AG10803 (cell line): ENCODE results near the gene VSTM2L.

Source experiments
- DNase-seq: peaks from one replicate; pipeline ENCODE4 v3.0.0; 2010; ENCODE audit warnings: low read depth
- H3K4me3 ChIP-seq: 2 replicates; pipeline ENCODE4 v1.5.1; 2011; ENCODE audit warnings: mild to moderate bottlenecking, low read length, control low read depth
- CTCF ChIP-seq: conservative IDR thresholded peaks from 2 replicates; pipeline ENCODE4 v1.5.1; 2011; ENCODE audit warnings: mild to moderate bottlenecking, low read length, control low read depth, inconsistent platforms

Gene VSTM2L

DNA sequence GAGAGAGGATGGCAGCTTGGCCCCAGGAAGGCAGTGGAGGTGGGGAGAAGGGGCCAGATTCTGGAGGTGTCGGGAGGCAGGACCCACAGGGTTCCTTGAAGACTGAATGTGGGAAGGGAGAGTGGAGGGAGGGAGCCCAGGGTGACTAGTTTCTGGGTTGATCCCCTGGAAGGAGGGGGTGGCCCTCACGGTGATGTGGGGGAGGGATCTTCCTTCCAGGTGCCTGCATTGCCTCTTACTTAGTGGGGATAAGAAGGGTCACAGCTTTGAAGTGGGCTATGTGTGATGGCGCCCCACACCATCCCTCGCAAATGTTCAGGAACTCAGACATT is 26.7 kb downstream of the VSTM2L start:
- TF ChIP-seq CTCF = no peak
- H3K4me3 ChIP-seq = no peak overlapping the region
- no peak for DNase-seq

DNA sequence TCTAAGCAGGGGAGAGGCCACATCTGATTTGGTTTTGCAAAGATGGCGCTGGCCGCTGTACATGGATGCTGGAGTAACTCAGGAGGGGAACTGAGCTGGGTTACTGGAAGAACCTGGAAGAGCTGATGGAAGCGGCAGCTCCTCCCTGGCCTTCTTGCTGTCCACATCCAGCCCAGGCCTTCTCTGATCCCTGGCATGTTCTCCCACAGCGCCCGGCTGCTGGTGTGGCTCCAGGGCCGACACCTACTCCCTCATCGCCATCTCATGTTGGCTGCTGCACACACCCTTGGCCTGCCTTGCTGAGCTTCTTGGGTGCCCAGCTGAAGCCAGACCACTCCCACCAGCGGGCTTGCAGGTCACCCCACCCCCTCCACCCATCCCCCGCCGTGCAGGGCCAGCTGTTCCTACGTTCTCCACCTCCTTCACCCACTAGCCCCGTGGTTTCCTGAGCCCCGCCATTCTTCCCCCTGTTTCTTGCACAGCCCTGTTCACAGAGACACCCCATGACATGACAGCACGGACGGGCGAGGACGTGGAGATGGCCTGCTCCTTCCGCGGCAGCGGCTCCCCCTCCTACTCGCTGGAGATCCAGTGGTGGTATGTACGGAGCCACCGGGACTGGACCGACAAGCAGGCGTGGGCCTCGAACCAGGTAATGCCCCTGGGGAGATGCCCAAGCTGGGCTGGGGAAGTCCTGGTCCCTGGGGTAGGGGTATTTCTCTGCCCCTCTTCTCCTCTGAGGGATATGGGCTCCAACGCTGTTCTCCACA is 28.4 kb downstream of the VSTM2L start:
- TF ChIP-seq CTCF = no peak

DNA sequence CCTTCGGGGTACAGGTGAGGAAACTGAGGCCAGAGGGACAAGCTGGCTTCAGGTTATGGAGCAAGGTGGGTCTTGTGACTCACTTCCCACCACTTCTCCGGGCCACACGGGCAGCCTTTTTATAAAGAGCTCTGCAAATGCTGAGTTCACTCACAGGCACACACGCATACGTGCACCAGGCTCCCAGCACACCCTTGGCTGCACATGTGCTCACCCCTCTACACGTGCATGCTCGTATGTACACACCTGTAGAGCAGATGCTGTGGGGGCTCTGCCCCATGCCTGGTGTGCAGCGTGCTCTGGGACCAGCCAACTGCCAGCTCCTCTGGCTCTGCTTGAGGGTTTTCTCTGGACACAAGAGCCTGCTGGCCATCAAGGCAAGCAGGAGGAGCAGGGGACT is 29.1 kb downstream of the VSTM2L start:
- no peak for DNase-seq
- no peak overlapping the region for H3K4me3 ChIP-seq
- no peak for TF ChIP-seq CTCF

More for the DNA sequence above, 28.4 kb downstream of the VSTM2L start:
- no peak overlapping the region for H3K4me3 ChIP-seq
- no peak for DNase-seq

DNA sequence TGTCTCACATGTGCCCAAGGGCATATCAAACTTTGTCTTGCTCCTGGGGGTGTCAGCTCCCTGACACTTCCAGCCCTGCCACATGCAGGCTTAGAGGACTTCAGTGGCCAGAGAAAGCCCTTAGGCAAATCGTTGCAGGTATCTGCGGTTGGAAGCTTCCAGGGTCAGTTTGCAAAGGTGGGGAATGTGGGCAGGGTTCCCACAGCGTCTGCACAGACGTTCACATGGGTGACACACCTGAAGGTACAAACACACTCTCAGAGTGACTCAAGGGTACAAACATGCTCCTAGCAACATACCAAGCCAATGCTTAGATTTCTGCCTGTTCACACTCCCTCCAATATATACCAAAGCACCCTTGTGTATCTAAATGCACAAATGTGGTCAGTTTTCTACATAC is 30.0 kb downstream of the VSTM2L start:
- no peak for TF ChIP-seq CTCF
- DNase-seq = no peak
- H3K4me3 ChIP-seq = no peak overlapping the region

DNA sequence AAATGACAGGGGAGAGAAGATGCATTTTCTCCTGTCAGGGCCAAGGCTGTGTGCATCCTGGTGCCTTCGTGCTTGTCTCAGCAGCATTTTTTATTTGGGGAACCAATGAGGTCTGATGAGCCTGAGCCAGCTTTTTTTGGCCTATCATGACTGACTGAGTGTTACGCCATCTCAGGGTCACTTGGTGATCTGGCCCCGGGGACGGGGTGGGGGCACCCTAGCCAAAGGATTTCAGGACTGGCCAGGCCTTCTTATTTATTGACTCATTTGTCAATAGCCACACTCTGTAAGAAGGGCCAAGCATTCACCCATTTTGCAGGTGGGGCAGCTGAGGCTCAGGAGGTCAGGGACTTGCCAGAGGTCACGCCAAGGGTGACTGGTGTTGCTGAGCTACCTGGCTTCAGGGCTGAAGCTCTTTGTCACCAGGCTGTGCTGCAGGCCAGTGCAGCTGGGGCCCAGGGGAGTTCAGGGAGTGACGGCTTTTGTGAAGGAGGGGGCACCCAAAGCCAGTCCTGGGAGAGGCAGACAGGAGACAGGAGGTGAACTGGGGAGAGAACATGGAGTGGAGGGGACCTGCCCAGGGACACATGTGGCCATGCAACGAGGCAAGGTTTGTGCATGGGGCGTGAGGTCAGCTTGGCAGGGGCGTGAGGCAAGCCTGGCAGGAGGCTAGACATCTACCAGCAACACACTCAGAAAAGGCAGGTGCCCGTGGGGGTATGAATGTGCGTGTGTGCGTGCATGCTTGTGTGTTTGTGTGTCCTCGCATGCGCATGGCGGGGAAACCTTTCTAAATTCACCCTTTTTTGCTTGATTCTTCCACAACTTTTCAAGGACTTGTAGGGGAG is 31.1 kb downstream of the VSTM2L start:
- H3K4me3 ChIP-seq = no peak overlapping the region
- no peak for TF ChIP-seq CTCF
- DNase-seq = no peak

GRCh38 chr20:37934634-37935375 is 31.9 kb downstream of the VSTM2L start:
- no peak for DNase-seq
- H3K4me3 ChIP-seq = no peak overlapping the region
- no peak for TF ChIP-seq CTCF
